ENCODE measurements around the gene SMIM22. TPM values are rescaled to one million over a fixed set of nuclear protein-coding genes. Genes with fewer than 3 reads are reported as not detected.

The SMIM22 gene
- not detected for total RNA-seq
- long read RNA-seq, partial matches to known transcripts: 0 of 1 reads
- long read RNA-seq, other reads (novel, unspliced or antisense): 0 of 1 reads

GRCh38 chr16:4795181-4795827 lies at the start of gene SMIM22:
Gene SMIM22 (plus strand): TSS chr16:4795369. CDS start chr16:4795735, 366 bp downstream.
- ATAC-seq: peak; percentile 5
- intact Hi-C loops (cut with micrococcal nuclease): no loop called here
- DNase-seq: no peak

- ATAC-seq (no peak), DNase-seq (no peak)
- intact Hi-C loops (cut with micrococcal nuclease): no loop called here
Measured at GRCh38 chr16:4746215-4746614, 49.0 kb upstream of the SMIM22 start.

- ATAC-seq (peak; percentile 13), DNase-seq (no peak)
- intact Hi-C loops (cut with micrococcal nuclease): no loop called here
Measured at GRCh38 chr16:4746991-4747574, 48.1 kb upstream of the SMIM22 start.

- no peak for DNase-seq
- intact Hi-C loops (cut with micrococcal nuclease): no loop called here
Measured at GRCh38 chr16:4747906-4748681, 47.1 kb upstream of the SMIM22 start.

GRCh38 chr16:4748682-4749411 lies 46.3 kb upstream of the SMIM22 start:
- intact Hi-C loops (cut with micrococcal nuclease): no loop called here
- DNase-seq (no peak), ATAC-seq (no peak)

More at GRCh38 chr16:4747906-4748681, 47.1 kb upstream of the SMIM22 start:
- ATAC-seq: no peak

- intact Hi-C loops (cut with micrococcal nuclease): no loop called here
- ATAC-seq (no peak), DNase-seq (no peak)
Measured at GRCh38 chr16:4749700-4750257, 45.4 kb upstream of the SMIM22 start.

GRCh38 chr16:4750896-4751295 lies 44.3 kb upstream of the SMIM22 start:
- intact Hi-C loops (cut with micrococcal nuclease): no loop called here
- DNase-seq (no peak), ATAC-seq (no peak)

- ATAC-seq (no peak), DNase-seq (no peak)
- intact Hi-C loops (cut with micrococcal nuclease): no loop called here
Measured at GRCh38 chr16:4752351-4753100, 42.6 kb upstream of the SMIM22 start.

GRCh38 chr16:4753227-4753626 lies 41.9 kb upstream of the SMIM22 start:
- ATAC-seq (no peak), DNase-seq (no peak)
- intact Hi-C loops (cut with micrococcal nuclease): no loop called here

GRCh38 chr16:4754865-4755264 lies 40.3 kb upstream of the SMIM22 start:
- intact Hi-C loops (cut with micrococcal nuclease): no loop called here
- no peak for DNase-seq
- ATAC-seq: no peak

GRCh38 chr16:4755687-4756086 lies 39.5 kb upstream of the SMIM22 start:
- intact Hi-C loops (cut with micrococcal nuclease): no loop called here

GRCh38 chr16:4760221-4760910 lies 34.8 kb upstream of the SMIM22 start:
- intact Hi-C loops (cut with micrococcal nuclease): no loop called here
- ATAC-seq: no peak
- DNase-seq: no peak

More at GRCh38 chr16:4755687-4756086, 39.5 kb upstream of the SMIM22 start:
- ATAC-seq: no peak
- DNase-seq: no peak

GRCh38 chr16:4762205-4762604 lies 33.0 kb upstream of the SMIM22 start:
- intact Hi-C loops (cut with micrococcal nuclease): no loop called here
- no peak for DNase-seq
- ATAC-seq: no peak

GRCh38 chr16:4763791-4764190 lies 31.4 kb upstream of the SMIM22 start:
- intact Hi-C loops (cut with micrococcal nuclease): no loop called here
- DNase-seq (no peak), ATAC-seq (no peak)

- intact Hi-C loops (cut with micrococcal nuclease): no loop called here
- ATAC-seq: no peak
- no peak for DNase-seq
Measured at GRCh38 chr16:4765511-4766474, 29.4 kb upstream of the SMIM22 start.

- ATAC-seq (peak; percentile 94), DNase-seq (peak; percentile 100)
- intact Hi-C loops (cut with micrococcal nuclease): no loop called here
Measured at GRCh38 chr16:4766875-4767628, 28.1 kb upstream of the SMIM22 start, which contains the start of gene ZNF500. Gene ZNF500 (minus strand): TSS chr16:4767162. CDS start chr16:4765978, 1,184 bp downstream.
